Naive thymus-derived CD4-positive, alpha-beta T cell (primary cell): ENCODE measurements around the gene AOPEP. TPM values are rescaled to one million over a fixed set of nuclear protein-coding genes. Genes with fewer than 3 reads are reported as not detected.
"Not testable (repeated sequence)": the region's sequence is repeated elsewhere in the genome, so short reads cannot be mapped to it uniquely, and the experiment has no call there.

Experiments
- ATAC-seq: fragments of 150-1000 bp; cut with Tn5 transposase; 2 replicates; pipeline ENCODE4 v1.10.0; 2021; ENCODE audit warnings: mild to moderate bottlenecking, moderate library complexity
- CTCF ChIA-PET: fragments of 350-600 bp; sonication (Branson Sonifier 250); formaldehyde crosslinking; loops from one replicate; lab custom pipeline; 2021; ENCODE audit warnings: antibody characterized with exemption; lab: Charles Lee
- POLR2A ChIA-PET: fragments of 350-600 bp; sonication (Branson Sonifier 250); formaldehyde crosslinking; loops from one replicate; lab custom pipeline; 2021; ENCODE audit warnings: antibody characterized with exemption, inconsistent platforms; lab: Charles Lee
- DNase-seq, 9 donors: peaks; one replicate each; pipeline versions ENCODE4 v3.0.0 to v3.0.0-alpha.2; 2020 to 2022; ENCODE audit warnings: mixed read lengths in 1 of 9
- H3K27ac ChIP-seq: one replicate; pipeline ENCODE4 v1.7.0; 2013; ENCODE audit warnings: mild to moderate bottlenecking, low read depth, low read length, moderate library complexity
- H3K27me3 ChIP-seq, 2 donors: one replicate each; pipeline ENCODE4 v1.7.0; 2013; ENCODE audit warnings: low read length in 2 of 2, mild to moderate bottlenecking in 2 of 2, moderate library complexity in 2 of 2; ENCODE audit not compliant: control insufficient read depth in 2 of 2, insufficient read depth in 2 of 2
- H3K36me3 ChIP-seq, 3 experiments: 1 replicate in 2 of 3; 2 replicates in 1 of 3; pipeline ENCODE4 v1.7.0; 2013; ENCODE audit warnings: low read length in 3 of 3, mild to moderate bottlenecking in 3 of 3, moderate library complexity in 1 of 3; ENCODE audit not compliant: insufficient read depth in 3 of 3, control insufficient read depth in 2 of 3
- H3K4me1 ChIP-seq, 2 donors: one replicate each; pipeline ENCODE4 v1.7.0; 2013; ENCODE audit warnings: low read length in 2 of 2, mild to moderate bottlenecking in 2 of 2, moderate library complexity in 1 of 2; ENCODE audit not compliant: control insufficient read depth in 2 of 2, insufficient read depth in 2 of 2
- H3K4me3 ChIP-seq: 2 replicates; pipeline ENCODE4 v1.7.0; 2013; ENCODE audit warnings: mild to moderate bottlenecking, low read length
- H3K9me3 ChIP-seq, 3 experiments: 1 replicate in 2 of 3; 2 replicates in 1 of 3; pipeline ENCODE4 v1.7.0; 2013; ENCODE audit warnings: low read length in 3 of 3; ENCODE audit not compliant: control insufficient read depth in 2 of 3
- H3K27ac Mint-ChIP-seq, 9 donors: one replicate each; pipeline ENCODE4 v1.8.0; 2020 to 2022; ENCODE audit warnings: mixed read lengths in 9 of 9, mild to moderate bottlenecking in 8 of 9, moderate library complexity in 5 of 9, inconsistent platforms in 2 of 9
- H3K27me3 Mint-ChIP-seq, 5 donors: one replicate each; pipeline ENCODE4 v1.8.0; 2021 to 2022; ENCODE audit warnings: mixed read lengths in 5 of 5, mild to moderate bottlenecking in 1 of 5
- H3K36me3 Mint-ChIP-seq, 5 donors: one replicate each; pipeline ENCODE4 v1.8.0; 2020 to 2022; ENCODE audit warnings: mixed read lengths in 5 of 5, mild to moderate bottlenecking in 3 of 5, inconsistent platforms in 1 of 5
- H3K4me1 Mint-ChIP-seq, 7 donors: one replicate each; pipeline ENCODE4 v1.8.0; 2020 to 2022; ENCODE audit warnings: mixed read lengths in 7 of 7, mild to moderate bottlenecking in 3 of 7, inconsistent platforms in 1 of 7
- H3K4me3 Mint-ChIP-seq, 10 donors: one replicate each; pipeline ENCODE4 v1.8.0; 2020 to 2022; ENCODE audit warnings: mild to moderate bottlenecking in 10 of 10, mixed read lengths in 10 of 10, moderate library complexity in 6 of 10, inconsistent platforms in 2 of 10
- H3K9me3 Mint-ChIP-seq, 11 donors: one replicate each; pipeline ENCODE4 v1.8.0; 2020 to 2022; ENCODE audit warnings: mixed read lengths in 11 of 11, mild to moderate bottlenecking in 4 of 11, inconsistent platforms in 1 of 11, moderate library complexity in 1 of 11
- intact Hi-C, 2 donors: fragments of 100-400 bp; cut with micrococcal nuclease; formaldehyde crosslinking; loops; one replicate each; pipeline ENCODE4 v1.15.1; 2023
- polyA plus RNA-seq, 2 donors: library from polyadenylated mRNA; unstranded; fragments of 300-500 nt; fragmentation: Illumina TruSeq; gene quantifications; one replicate each; pipeline ENCODE4 v1.2.3, GENCODE V29; 2021
- total RNA-seq, 6 experiments: library from RNA in 5 of 6; stranded (reverse) in 5 of 6; gene quantifications; 1 replicate in 5 of 6; 2 replicates in 1 of 6; pipeline ENCODE4 v1.2.3 and lab custom pipeline; 2021 to 2026

Gene AOPEP
- total and polyA plus RNA-seq, 7 experiments from 2014 or later: 5.7 to 19.0 (median 13.6) TPM

- peaks cover 0 to 8% (median 0%) of the 10 kb centered on the region in 5 donors for H3K27me3 Mint-ChIP-seq
- H3K27me3 ChIP-seq: no peaks in the 10 kb centered on the region
- peaks cover 17 to 29% of the 10 kb centered on the region in 2 donors for H3K4me1 ChIP-seq
- intact Hi-C loops: no loop called here
- peaks cover 0 to 15% (median 6%) of the 10 kb centered on the region in 5 donors for H3K36me3 Mint-ChIP-seq
- H3K27ac ChIP-seq: no peak overlapping the region
- ATAC-seq (no peak), DNase-seq (no peak)
- peaks cover 31 to 51% (median 43%) of the 10 kb centered on the region in 7 donors for H3K4me1 Mint-ChIP-seq
- H3K36me3 ChIP-seq: no peaks in the 10 kb centered on the region
- H3K9me3 ChIP-seq: no peaks in the 10 kb centered on the region
- no peak overlapping the region for H3K27ac Mint-ChIP-seq
- peaks cover 0 to 6% (median 2%) of the 10 kb centered on the region in 11 donors for H3K9me3 Mint-ChIP-seq
- no peak overlapping the region for H3K4me3 Mint-ChIP-seq
- POLR2A ChIA-PET: no interaction called here
- H3K4me3 ChIP-seq: no peak overlapping the region
- CTCF ChIA-PET: no interaction called here
Observed at GRCh38 chr9:94874316-94874715, 147.8 kb downstream of the AOPEP start.

GRCh38 chr9:94875300-94876020, 149.0 kb downstream of the AOPEP start:
- Mint-ChIP-seq H3K9me3 (peaks cover 0 to 6% (median 2%) of the 10 kb centered on the region in 11 donors), H3K36me3 (peaks cover 0 to 15% (median 6%) of the 10 kb centered on the region in 5 donors), H3K4me3 (no peak overlapping the region), H3K27me3 (peaks cover 0 to 8% (median 0%) of the 10 kb centered on the region in 5 donors), H3K4me1 (peaks cover 24 to 40% (median 38%) of the 10 kb centered on the region in 7 donors), H3K27ac (peak overlapping the region in 1 of 9 donors; percentile 25)
- no peaks in the 10 kb centered on the region for H3K36me3 ChIP-seq
- no peaks in the 10 kb centered on the region for H3K9me3 ChIP-seq
- no peaks in the 10 kb centered on the region for H3K27me3 ChIP-seq
- H3K27ac ChIP-seq: no peak overlapping the region
- CTCF ChIA-PET: no interaction called here
- H3K4me1 ChIP-seq: peaks cover 13 to 24% of the 10 kb centered on the region in 2 donors
- H3K4me3 ChIP-seq: no peak overlapping the region
- intact Hi-C loops: no loop called here
- DNase-seq (no peak), ATAC-seq (no peak)
- POLR2A ChIA-PET: interaction anchor here (0.8 kb wide), 1 partner anchor 19 kb away, joined by 3 read pairs; no protein-coding TSS in a partner anchor

GRCh38 chr9:94878804-94879203, 152.3 kb downstream of the AOPEP start:
- Mint-ChIP-seq H3K4me1 (peaks cover 5 to 39% (median 13%) of the 10 kb centered on the region in 7 donors), H3K4me3 (peak overlapping the region in 1 of 10 donors; percentile 32), H3K27ac (peak overlapping the region in 1 of 9 donors; percentile 62)
- H3K9me3 Mint-ChIP-seq, H3K27me3 ChIP-seq, ATAC-seq, H3K27ac ChIP-seq, H3K27me3 Mint-ChIP-seq, H3K9me3 ChIP-seq, H3K4me1 ChIP-seq, CTCF ChIA-PET, H3K36me3 Mint-ChIP-seq, intact Hi-C loops, H3K4me3 ChIP-seq, H3K36me3 ChIP-seq: not testable (repeated sequence)
- peak in 1 of 9 donors; percentile 47 for DNase-seq
- POLR2A ChIA-PET: interaction anchor here (1.4 kb wide), 1 partner anchor 14 kb away, joined by 5 read pairs; no protein-coding TSS in a partner anchor

GRCh38 chr9:94879230-94879629, 152.7 kb downstream of the AOPEP start:
- intact Hi-C loops: no loop called here
- Mint-ChIP-seq H3K27ac (peak overlapping the region in 1 of 9 donors; percentile 62), H3K4me1 (peaks cover 5 to 39% (median 13%) of the 10 kb centered on the region in 7 donors), H3K36me3 (peaks cover 0 to 9% (median 6%) of the 10 kb centered on the region in 5 donors), H3K4me3 (peak overlapping the region in 1 of 10 donors; percentile 32), H3K27me3 (no peaks in the 10 kb centered on the region), H3K9me3 (peaks cover 0 to 6% (median 0%) of the 10 kb centered on the region in 11 donors)
- no peaks in the 10 kb centered on the region for H3K27me3 ChIP-seq
- peaks cover 0 to 5% of the 10 kb centered on the region in 2 donors for H3K4me1 ChIP-seq
- ATAC-seq (no peak), DNase-seq (no peak)
- no peak overlapping the region for H3K27ac ChIP-seq
- H3K4me3 ChIP-seq: no peak overlapping the region
- ChIA-PET POLR2A (interaction anchor here (1.4 kb wide), 1 partner anchor 15 kb away, joined by 5 read pairs; no protein-coding TSS in a partner anchor), CTCF (no interaction called here)
- no peaks in the 10 kb centered on the region for H3K9me3 ChIP-seq
- no peaks in the 10 kb centered on the region for H3K36me3 ChIP-seq

GRCh38 chr9:94881023-94881422, 154.5 kb downstream of the AOPEP start:
- POLR2A ChIA-PET: interaction anchor here (0.6 kb wide), 1 partner anchor 20 kb away, joined by 4 read pairs; no protein-coding TSS in a partner anchor

GRCh38 chr9:94881454-94881853, 155.0 kb downstream of the AOPEP start:
- Histone ChIP-seq H3K27me3 (no peaks in the 10 kb centered on the region), H3K36me3 (no peaks in the 10 kb centered on the region), H3K4me3 (no peak overlapping the region), H3K4me1 (peaks cover 0 to 5% of the 10 kb centered on the region in 2 donors), H3K9me3 (no peaks in the 10 kb centered on the region), H3K27ac (no peak overlapping the region)
- Mint-ChIP-seq H3K4me1 (peaks cover 5 to 31% (median 12%) of the 10 kb centered on the region in 7 donors), H3K36me3 (peaks cover 0 to 3% (median 0%) of the 10 kb centered on the region in 5 donors), H3K27me3 (no peaks in the 10 kb centered on the region), H3K9me3 (peaks cover 0 to 3% (median 0%) of the 10 kb centered on the region in 11 donors), H3K4me3 (no peak overlapping the region), H3K27ac (no peak overlapping the region)
- no peak for ATAC-seq
- ChIA-PET POLR2A (no interaction called here), CTCF (no interaction called here)
- intact Hi-C loops: no loop called here
- no peak for DNase-seq

More at GRCh38 chr9:94881023-94881422, 154.5 kb downstream of the AOPEP start:
- ATAC-seq (no peak), DNase-seq (no peak)
- Histone ChIP-seq H3K27ac (no peak overlapping the region), H3K9me3 (no peaks in the 10 kb centered on the region), H3K4me3 (no peak overlapping the region), H3K27me3 (no peaks in the 10 kb centered on the region), H3K4me1 (peaks cover 0 to 5% of the 10 kb centered on the region in 2 donors), H3K36me3 (no peaks in the 10 kb centered on the region)
- peaks cover 0 to 3% (median 0%) of the 10 kb centered on the region in 11 donors for H3K9me3 Mint-ChIP-seq
- no peak overlapping the region for H3K4me3 Mint-ChIP-seq
- H3K27ac Mint-ChIP-seq: no peak overlapping the region
- H3K27me3 Mint-ChIP-seq: no peaks in the 10 kb centered on the region
- peaks cover 0 to 4% (median under 1%) of the 10 kb centered on the region in 5 donors for H3K36me3 Mint-ChIP-seq
- CTCF ChIA-PET: interaction anchor here (0.6 kb wide), 1 partner anchor 181 kb away, joined by 4 read pairs; no protein-coding TSS in a partner anchor
- peaks cover 5 to 32% (median 12%) of the 10 kb centered on the region in 7 donors for H3K4me1 Mint-ChIP-seq
- intact Hi-C loops: no loop called here
